K562 (cell line): ENCODE results near the gene PTPRT. TPM values are rescaled to one million over a fixed set of nuclear protein-coding genes. Genes with fewer than 3 reads are reported as not detected.

ENCODE experiments used
- ATAC-seq: fragments of 200-7000 bp; cut with Tn5 transposase; 3 replicates; pipeline ENCODE4 v1.9.1; 2020; ENCODE audit warnings: moderate library complexity
- BruUV-seq: library from RNA; stranded (reverse); fragments of 400-500 nt; replicated peaks from 2 replicates; lab custom pipeline; 2021; lab: Mats Ljungman, UMichigan
- CTCF ChIA-PET: fragments of 300-600 bp; formaldehyde crosslinking; extraction: SDS; loops from one replicate; lab custom pipeline; 2021; ENCODE audit warnings: low intra/inter-chr PET ratio; lab: Yijun Ruan, JAX
- POLR2A ChIA-PET: fragments of 300-600, 350-650 bp; sonication (Branson Sonifier 250); formaldehyde crosslinking; extraction: SDS; loops from one replicate; lab custom pipeline; 2021; ENCODE audit warnings: antibody characterized with exemption, inconsistent platforms; lab: Yijun Ruan, JAX
- DNase-seq, 4 experiments: peaks; one replicate each; pipeline versions ENCODE4 v3.0.0 to v3.0.0-alpha.2; 2011 to 2018; ENCODE audit warnings: low spot score in 3 of 4, mixed read lengths in 3 of 4; ENCODE audit errors: extremely low read depth in 1 of 4
- FAIRE-seq: peaks from 2 replicates; lab custom pipeline; 2011; peaks lifted over from hg19 to GRCh38; lab: Jason Lieb, UNC
- H2AFZ ChIP-seq: 2 replicates; pipeline ENCODE4 v1.6.0; 2011; ENCODE audit warnings: low read depth, low read length, control low read depth, inconsistent platforms
- H3K27ac ChIP-seq: fragments of 200-600 bp; 3 replicates; pipeline ENCODE4 v1.8.0; 2011; ENCODE audit warnings: low read depth, mild to moderate bottlenecking, control low read depth, inconsistent platforms, low read length, moderate library complexity, mixed read lengths; ENCODE audit errors: extremely low read depth
- H3K27me3 ChIP-seq, 2 experiments: fragments of 300-600 bp in 1 of 2; 2 replicates in 1 of 2; 3 replicates in 1 of 2; pipeline versions ENCODE4 v1.6.0 to v1.8.0; 2011; ENCODE audit warnings: inconsistent platforms in 2 of 2, low read length in 2 of 2, mild to moderate bottlenecking in 1 of 2, mixed read lengths in 1 of 2, moderate library complexity in 1 of 2; ENCODE audit not compliant: control insufficient read depth in 2 of 2, insufficient read depth in 2 of 2
- H3K36me3 ChIP-seq: fragments of 300-600 bp; 3 replicates; pipeline ENCODE4 v1.8.0; 2011; ENCODE audit warnings: mild to moderate bottlenecking, low read length, inconsistent platforms; ENCODE audit not compliant: control insufficient read depth, insufficient read depth
- H3K4me1 ChIP-seq, 2 experiments: fragments of 200-600 bp in 1 of 2; replicated peaks in 1 of 2; 2 replicates in 1 of 2; 3 replicates in 1 of 2; pipeline versions ENCODE4 v1.5.1 to v1.8.0; 2011; ENCODE audit warnings: inconsistent platforms in 2 of 2, low read length in 2 of 2, mild to moderate bottlenecking in 1 of 2, mixed read lengths in 1 of 2, moderate library complexity in 1 of 2; ENCODE audit not compliant: control insufficient read depth in 2 of 2, insufficient read depth in 2 of 2
- H3K4me2 ChIP-seq: 2 replicates; pipeline ENCODE4 v1.6.1; 2011; ENCODE audit warnings: low read length, control low read depth, inconsistent platforms, mixed read lengths; ENCODE audit not compliant: insufficient read depth
- H3K4me3 ChIP-seq: fragments of 200-600 bp; sonication (generic), shearing (Covaris generic); 2 replicates; pipeline ENCODE4 v1.5.1; 2016; ENCODE audit warnings: control low read depth, inconsistent platforms
- H3K79me2 ChIP-seq: fragments of 200-600 bp; 3 replicates; pipeline ENCODE4 v1.8.0; 2011; ENCODE audit warnings: low read length, inconsistent platforms; ENCODE audit not compliant: control insufficient read depth, insufficient read depth
- H3K9ac ChIP-seq, 2 experiments: 2 replicates each; pipeline versions ENCODE4 v1.6.0 to v1.6.1; 2011; ENCODE audit warnings: low read depth in 2 of 2, low read length in 2 of 2, control low read depth in 1 of 2, inconsistent platforms in 1 of 2, mild to moderate bottlenecking in 1 of 2, mixed read lengths in 1 of 2; ENCODE audit not compliant: insufficient read depth in 1 of 2
- H3K9me1 ChIP-seq: one replicate; pipeline ENCODE4 v1.6.0; 2011; ENCODE audit warnings: inconsistent platforms, mild to moderate bottlenecking, low read length, moderate library complexity; ENCODE audit not compliant: control insufficient read depth, insufficient read depth
- H3K9me3 ChIP-seq: replicated peaks from 2 replicates; pipeline ENCODE4 v1.5.1; 2011; ENCODE audit warnings: low read depth, low read length, inconsistent platforms; ENCODE audit not compliant: control insufficient read depth, insufficient read depth
- H4K20me1 ChIP-seq: replicated peaks from 2 replicates; pipeline ENCODE4 v1.6.1; 2011; ENCODE audit warnings: low read length, inconsistent platforms, mixed read lengths; ENCODE audit not compliant: control insufficient read depth, insufficient read depth
- BCOR ChIP-seq: fragments of 450-650 bp; IDR thresholded peaks from 2 replicates; pipeline ENCODE4 v1.6.1; 2016
- HNRNPK ChIP-seq: fragments of 200-400 bp; formaldehyde crosslinking; IDR thresholded peaks from one replicate; pipeline ENCODE4 v1.6.1; 2018; ENCODE audit warnings: mild to moderate bottlenecking, low read depth, low read length; ENCODE audit not compliant: poor library complexity, severe bottlenecking
- NCOA1 ChIP-seq: fragments of 450-650 bp; IDR thresholded peaks from 2 replicates; pipeline ENCODE4 v1.6.1; 2016; ENCODE audit warnings: low read depth
- RB1 ChIP-seq: fragments of 450-650 bp; IDR thresholded peaks from 2 replicates; pipeline ENCODE4 v1.6.1; 2017; ENCODE audit warnings: low read depth, mild to moderate bottlenecking
- ZC3H4 ChIP-seq: sonication (generic); formaldehyde crosslinking; IDR thresholded peaks from 2 replicates; pipeline ENCODE4 v1.9.0; 2021; ENCODE audit warnings: missing genetic modification reagents, borderline replicate concordance
- ZC3H8 ChIP-seq: fragments of 450-650 bp; IDR thresholded peaks from 2 replicates; pipeline ENCODE4 v1.6.1; 2017
- ZNF311 ChIP-seq: fragments of 250-450 bp; sonication (Bioruptor Pico); IDR thresholded peaks from 2 replicates; pipeline ENCODE4 v1.4.0; 2020; ENCODE audit warnings: mild to moderate bottlenecking, moderate library complexity
- WGBS: fragments of 100-300 bp; shearing (Covaris generic); methylation state at CpG from one replicate; pipeline ENCODE4 v1.1.6; 2016; ENCODE audit warnings: low coverage, mixed read lengths; ENCODE audit not compliant: insufficient coverage; ENCODE audit errors: missing lambda C conversion rate; 5-methylcytosine and 5-hydroxymethylcytosine counted together
- in situ Hi-C: fragments of 300-500 bp; cut with MboI; formaldehyde crosslinking; loops from 4 replicates; pipeline ENCODE4 v1.15.0; 2018; ENCODE audit warnings: inconsistent platforms, mixed read lengths
- intact Hi-C: fragments of 100-400 bp; cut with micrococcal nuclease; formaldehyde crosslinking; loops from 2 replicates; pipeline ENCODE4 v1.14.2; 2022
- polyA plus RNA-seq, 8 experiments: library from polyadenylated mRNA; depleted of rRNA in 4 of 8; stranded (reverse) in 5 of 8; unstranded in 3 of 8; fragments of >200 nt; fragmentation: Nextera tagmentation in 2 of 8; fragmentation: Illumina TruSeq in 1 of 8; extraction: Ambion mirVana in 2 of 8; extraction: Trizol in 1 of 8; gene quantifications; 2 replicates each; pipeline versions ENCODE4 v1.2.1 to v1.2.3, GENCODE V29; 2011 to 2014; ENCODE audit warnings: inconsistent platforms in 1 of 8, missing spikeins in 1 of 8
- total RNA-seq, 7 experiments: library from RNA; depleted of rRNA in 6 of 7; stranded (reverse); fragments of >200 nt in 6 of 7; fragmentation: Illumina TruSeq in 2 of 7; extraction: Trizol in 2 of 7; gene quantifications; 2 replicates each; pipeline versions ENCODE4 v1.2.1 to v1.2.3, GENCODE V29; 2011 to 2021; ENCODE audit warnings: low replicate concordance in 1 of 7
- TF ChIP-seq, protein P1 (sequence below): fragments of 450-650 bp; formaldehyde crosslinking; IDR thresholded peaks from 2 replicates; pipeline ENCODE4 v1.4.0; 2022; ENCODE audit warnings: missing genetic modification characterization
- TF ChIP-seq, protein P2 (sequence below): fragments of 200-400 bp; formaldehyde crosslinking; IDR thresholded peaks from 2 replicates; pipeline ENCODE4 v1.6.1; 2017; ENCODE audit warnings: mild to moderate bottlenecking, low read depth, low read length, moderate library complexity

The PTPRT gene
- total and polyA plus RNA-seq, 9 of the 15 experiments (the other 6 are each of a cell fraction or from before 2014, with no cell fraction given), result not detected

DNA sequence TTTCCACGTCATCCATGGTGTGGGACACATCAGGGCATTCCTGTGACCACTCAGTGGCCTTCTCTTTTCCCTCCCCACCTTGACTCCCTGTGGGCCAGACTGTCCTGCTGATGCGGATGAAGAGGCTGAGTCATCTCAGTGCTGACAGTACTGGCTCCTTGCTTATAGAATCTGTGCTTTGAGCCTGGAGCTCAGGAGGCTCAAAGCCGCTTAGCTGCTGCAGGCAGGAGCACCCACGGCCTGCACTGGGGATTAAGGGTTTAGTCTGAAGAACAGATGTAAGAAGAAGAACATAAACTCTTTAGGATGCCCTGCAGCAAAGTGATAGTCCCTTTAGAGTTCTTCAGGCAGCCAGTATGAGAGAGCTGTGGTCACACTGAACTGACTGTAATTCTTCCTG lies 929.5 kb downstream of the PTPRT start:
- Histone ChIP-seq H3K4me2 (no peak overlapping the region), H3K36me3 (no peaks in the 10 kb centered on the region), H3K79me2 (no peaks in the 10 kb centered on the region), H3K27me3 (no peaks in the 10 kb centered on the region; a peak in 2 of 5 replicates), H3K9me3 (no peaks in the 10 kb centered on the region), H3K9ac (no peak overlapping the region), H3K4me3 (no peak overlapping the region), H3K27ac (no peak overlapping the region), H3K9me1 (no peaks in the 10 kb centered on the region), H2AFZ (no peak overlapping the region), H3K4me1 (no peaks in the 10 kb centered on the region), H4K20me1 (no peaks in the 10 kb centered on the region)
- 0% methylated on average over 4 of the region's 4 CpGs for WGBS
- ChIA-PET POLR2A (interaction anchor here (0.6 kb wide), 2 partner anchors 226 to 246 kb away, joined by 3 to 6 read pairs; no protein-coding TSS in a partner anchor), CTCF (no interaction called here)
- FAIRE-seq (no peak), ATAC-seq (no peak), DNase-seq (no peak)
- intact Hi-C loops, result no loop called here
- TF ChIP-seq ZNF311 (CRISPR knock-in tag), result no peak
- TF ChIP-seq, protein P1, sequence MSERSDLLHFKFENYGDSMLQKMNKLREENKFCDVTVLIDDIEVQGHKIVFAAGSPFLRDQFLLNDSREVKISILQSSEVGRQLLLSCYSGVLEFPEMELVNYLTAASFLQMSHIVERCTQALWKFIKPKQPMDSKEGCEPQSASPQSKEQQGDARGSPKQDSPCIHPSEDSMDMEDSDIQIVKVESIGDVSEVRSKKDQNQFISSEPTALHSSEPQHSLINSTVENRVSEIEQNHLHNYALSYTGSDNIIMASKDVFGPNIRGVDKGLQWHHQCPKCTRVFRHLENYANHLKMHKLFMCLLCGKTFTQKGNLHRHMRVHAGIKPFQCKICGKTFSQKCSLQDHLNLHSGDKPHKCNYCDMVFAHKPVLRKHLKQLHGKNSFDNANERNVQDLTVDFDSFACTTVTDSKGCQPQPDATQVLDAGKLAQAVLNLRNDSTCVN (CRISPR knock-in tag), result no peak
- no peak for TF ChIP-seq ZC3H8
- TF ChIP-seq NCOA1, result no peak
- BruUV-seq, result no TSS peak
- in situ Hi-C loops, result no loop called here

DNA sequence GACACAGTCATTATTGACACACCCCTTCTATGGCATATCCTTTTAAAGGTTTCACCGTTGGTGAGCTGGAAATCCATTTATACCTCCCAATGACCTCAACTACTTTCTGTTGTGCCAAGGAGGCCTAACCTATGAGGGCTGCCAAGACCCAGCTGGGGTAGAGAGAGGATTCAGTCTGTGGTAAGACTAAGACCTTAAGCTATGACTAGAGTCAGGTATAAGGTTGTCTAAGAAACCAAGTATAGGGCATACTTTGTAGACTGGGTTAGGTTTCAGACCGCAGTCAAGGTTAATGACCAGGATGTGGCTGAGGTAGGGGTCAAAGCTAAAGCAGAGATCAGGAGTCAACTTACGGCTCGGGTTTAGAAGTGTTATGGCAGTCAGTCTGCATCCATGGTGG lies 930.3 kb downstream of the PTPRT start:
- intact Hi-C loops (no loop called here), in situ Hi-C loops (no loop called here)
- no peak overlapping the region for H3K9ac ChIP-seq
- no peak for ATAC-seq
- H4K20me1 ChIP-seq, result no peaks in the 10 kb centered on the region
- ChIA-PET CTCF (no interaction called here), POLR2A (interaction anchor here (0.6 kb wide), 2 partner anchors 227 to 246 kb away, joined by 3 to 6 read pairs; no protein-coding TSS in a partner anchor)
- no TSS peak for BruUV-seq
- WGBS, result 0% methylated on average over 4 of the region's 4 CpGs
- no peaks in the 10 kb centered on the region; a peak in 2 of 5 replicates for H3K27me3 ChIP-seq
- H3K36me3 ChIP-seq, result no peaks in the 10 kb centered on the region
- FAIRE-seq, result no peak
- no peaks in the 10 kb centered on the region for H3K79me2 ChIP-seq
- no peaks in the 10 kb centered on the region for H3K9me1 ChIP-seq
- no peak for DNase-seq
- no peak overlapping the region for H3K4me3 ChIP-seq
- H3K9me3 ChIP-seq, result no peaks in the 10 kb centered on the region
- H3K4me1 ChIP-seq, result no peaks in the 10 kb centered on the region
- H3K27ac ChIP-seq, result no peak overlapping the region
- H3K4me2 ChIP-seq, result no peak overlapping the region
- TF ChIP-seq HNRNPK, result no peak
- TF ChIP-seq, protein P2, sequence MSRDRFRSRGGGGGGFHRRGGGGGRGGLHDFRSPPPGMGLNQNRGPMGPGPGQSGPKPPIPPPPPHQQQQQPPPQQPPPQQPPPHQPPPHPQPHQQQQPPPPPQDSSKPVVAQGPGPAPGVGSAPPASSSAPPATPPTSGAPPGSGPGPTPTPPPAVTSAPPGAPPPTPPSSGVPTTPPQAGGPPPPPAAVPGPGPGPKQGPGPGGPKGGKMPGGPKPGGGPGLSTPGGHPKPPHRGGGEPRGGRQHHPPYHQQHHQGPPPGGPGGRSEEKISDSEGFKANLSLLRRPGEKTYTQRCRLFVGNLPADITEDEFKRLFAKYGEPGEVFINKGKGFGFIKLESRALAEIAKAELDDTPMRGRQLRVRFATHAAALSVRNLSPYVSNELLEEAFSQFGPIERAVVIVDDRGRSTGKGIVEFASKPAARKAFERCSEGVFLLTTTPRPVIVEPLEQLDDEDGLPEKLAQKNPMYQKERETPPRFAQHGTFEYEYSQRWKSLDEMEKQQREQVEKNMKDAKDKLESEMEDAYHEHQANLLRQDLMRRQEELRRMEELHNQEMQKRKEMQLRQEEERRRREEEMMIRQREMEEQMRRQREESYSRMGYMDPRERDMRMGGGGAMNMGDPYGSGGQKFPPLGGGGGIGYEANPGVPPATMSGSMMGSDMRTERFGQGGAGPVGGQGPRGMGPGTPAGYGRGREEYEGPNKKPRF, result no peak
- no peak for TF ChIP-seq ZC3H4 (CRISPR knock-in tag)
- TF ChIP-seq BCOR, result no peak
- no peak for TF ChIP-seq RB1
- TF ChIP-seq, all 486 proteins: peak for 0
- H2AFZ ChIP-seq, result no peak overlapping the region
